ENCODE data around the gene EVC2.
"Not testable (repeated sequence)": the region's sequence is repeated elsewhere in the genome, so short reads cannot be mapped to it uniquely, and the experiment has no call there.

The EVC2 gene

GRCh38 chr4:5619913-5620625 lies 88.3 kb downstream of the EVC2 start:
- no peak for DNase-seq

- no peak for DNase-seq
Observed at GRCh38 chr4:5618051-5618960, 90.1 kb downstream of the EVC2 start.

- no peak for DNase-seq
Observed at GRCh38 chr4:5616331-5616950, 91.9 kb downstream of the EVC2 start.

- no peak for DNase-seq
Observed at GRCh38 chr4:5615496-5616075, 92.8 kb downstream of the EVC2 start.

GRCh38 chr4:5611750-5612149 lies 96.6 kb downstream of the EVC2 start:
- no peak for DNase-seq

GRCh38 chr4:5609306-5610007 lies 98.9 kb downstream of the EVC2 start:
- DNase-seq = no peak

GRCh38 chr4:5593828-5594227 lies 114.5 kb downstream of the EVC2 start:
- not testable (repeated sequence) for DNase-seq

- no peak for DNase-seq
Observed at GRCh38 chr4:5592272-5592671, 116.1 kb downstream of the EVC2 start.

GRCh38 chr4:5589495-5589894 lies 118.9 kb downstream of the EVC2 start:
- no peak for DNase-seq

GRCh38 chr4:5588046-5588445 lies 120.3 kb downstream of the EVC2 start:
- no peak for DNase-seq

- no peak for DNase-seq
Observed at GRCh38 chr4:5575941-5576340, 132.4 kb downstream of the EVC2 start.

- no peak for DNase-seq
Observed at GRCh38 chr4:5574386-5574785, 134.0 kb downstream of the EVC2 start.

GRCh38 chr4:5573965-5574364 lies 134.4 kb downstream of the EVC2 start:
- DNase-seq = no peak

- DNase-seq = no peak
Observed at GRCh38 chr4:5572751-5573150, 135.6 kb downstream of the EVC2 start.

GRCh38 chr4:5572114-5572513 lies 136.2 kb downstream of the EVC2 start:
- DNase-seq = peak; percentile 4

GRCh38 chr4:5571646-5572045 lies 136.7 kb downstream of the EVC2 start:
- DNase-seq = no peak

GRCh38 chr4:5569451-5569850 lies 138.9 kb downstream of the EVC2 start:
- no peak for DNase-seq

GRCh38 chr4:5568931-5569330 lies 139.4 kb downstream of the EVC2 start:
- DNase-seq = no peak

- no peak for DNase-seq
Observed at GRCh38 chr4:5568336-5568735, 140.0 kb downstream of the EVC2 start.

GRCh38 chr4:5566991-5567390 lies 141.4 kb downstream of the EVC2 start:
- DNase-seq = no peak

- no peak for DNase-seq
Observed at GRCh38 chr4:5566526-5566925, 141.8 kb downstream of the EVC2 start.

- DNase-seq = no peak
Observed at GRCh38 chr4:5563856-5564255, 144.5 kb downstream of the EVC2 start.

- no peak for DNase-seq
Observed at GRCh38 chr4:5562476-5562875, 145.9 kb downstream of the EVC2 start.
